Prostate gland (tissue), 2 donors: Measurements from ENCODE around the gene POTEG.
"Not testable (repeated sequence)": the region's sequence is repeated elsewhere in the genome, so short reads cannot be mapped to it uniquely, and the experiment has no call there.

Source experiments
- CTCF ChIP-seq, 4 experiments: fragments of 200-600 bp in 2 of 4; fragments of 450-650 bp in 2 of 4; sonication (generic) in 2 of 4; IDR thresholded peaks; 1 replicate in 3 of 4; 2 replicates in 1 of 4; pipeline ENCODE4 v1.5.1; 2016 to 2019; ENCODE audit warnings: antibody characterized with exemption in 4 of 4, mild to moderate bottlenecking in 2 of 4, moderate library complexity in 2 of 4
- POLR2A ChIP-seq: fragments of 450-650 bp; IDR thresholded peaks from one replicate; pipeline ENCODE4 v1.6.1; 2016; ENCODE audit warnings: antibody characterized with exemption, mild to moderate bottlenecking
- POLR2AphosphoS5 ChIP-seq: sonication (generic); formaldehyde crosslinking; IDR thresholded peaks from one replicate; pipeline ENCODE4 v1.6.1; 2017; ENCODE audit warnings: antibody characterized with exemption

- not testable (repeated sequence) for TF ChIP-seq CTCF (IDR thresholded peaks at IDR 0.05); POLR2AphosphoS5; POLR2A
These were observed 71.3 kb downstream of the POTEG start for GRCh38 chr14:19362803-19363202.
